HG03520 (cell line): ENCODE measurements around the gene RASGEF1C.
"Not testable (repeated sequence)": the region's sequence is repeated elsewhere in the genome, so short reads cannot be mapped to it uniquely, and the experiment has no call there.

Experiments
- ATAC-seq: cut with Tn5 transposase; IDR thresholded peaks from one replicate; pipeline ENCODE4 v1.9.1; 2021; ENCODE audit warnings: mild to moderate bottlenecking, moderate library complexity; ENCODE audit not compliant: unreplicated experiment

The RASGEF1C gene

GRCh38 chr5:180212363-180213255 is 3.6 kb upstream of the RASGEF1C start:
- no peak for ATAC-seq

DNA sequence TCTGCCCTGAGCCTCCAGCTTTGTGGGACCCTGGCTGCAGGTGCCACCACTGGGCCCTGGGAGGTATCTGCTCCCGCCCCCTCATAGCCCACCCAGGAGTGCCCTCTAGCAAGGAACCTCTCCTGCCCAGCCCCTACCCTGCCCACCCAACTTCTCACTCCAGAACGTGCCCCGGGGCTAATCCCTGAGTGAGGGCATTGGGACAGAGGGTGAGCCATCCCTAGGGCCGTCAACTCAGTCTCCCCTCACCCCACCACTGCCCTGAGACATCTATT is 2.7 kb upstream of the RASGEF1C start:
- no peak for ATAC-seq

DNA sequence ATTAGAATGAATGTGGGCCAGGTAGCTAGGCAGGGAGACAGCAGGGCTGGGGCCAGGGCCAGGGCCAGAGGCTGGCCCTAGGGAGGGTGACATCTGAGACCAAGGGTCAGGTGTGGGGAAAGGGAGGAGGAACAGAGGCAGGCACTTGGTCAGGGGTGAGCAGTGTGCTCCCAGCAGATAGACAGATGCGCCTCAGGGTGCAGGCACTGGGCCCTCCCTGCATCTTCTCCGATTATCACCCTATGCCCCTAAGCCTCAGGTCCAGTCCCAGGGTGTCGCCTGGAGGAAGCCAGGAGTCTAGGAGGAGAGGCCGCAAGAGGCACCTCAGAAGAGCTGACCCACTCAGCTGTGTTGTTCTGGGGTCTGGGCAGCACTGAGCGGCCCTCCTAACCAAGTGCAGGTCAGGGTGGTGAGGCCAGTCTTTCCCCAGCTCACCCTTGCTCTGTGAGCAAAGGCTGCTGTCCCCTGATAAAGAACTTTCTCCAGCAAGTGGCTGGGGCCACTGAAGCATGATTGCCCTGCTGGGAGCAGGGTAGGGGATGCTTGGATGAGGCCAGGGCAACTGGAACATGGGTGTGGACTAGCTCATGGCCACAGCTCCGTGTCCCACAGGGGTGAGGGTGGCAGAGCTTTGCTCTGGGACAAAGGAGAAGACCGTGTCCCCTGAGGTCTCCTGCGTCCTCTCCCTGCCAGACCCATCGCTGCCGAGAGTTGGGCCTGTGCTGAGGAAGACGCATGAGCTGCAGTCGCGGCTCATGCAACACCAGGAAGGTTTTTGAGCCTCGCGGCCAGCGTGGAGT is 2.1 kb upstream of the RASGEF1C start:
- no peak for ATAC-seq

GRCh38 chr5:180210077-180210476 is 1.1 kb upstream of the RASGEF1C start:
- not testable (repeated sequence) for ATAC-seq

GRCh38 chr5:180208435-180209081 is 453 bp downstream of the RASGEF1C start:
- no peak for ATAC-seq

DNA sequence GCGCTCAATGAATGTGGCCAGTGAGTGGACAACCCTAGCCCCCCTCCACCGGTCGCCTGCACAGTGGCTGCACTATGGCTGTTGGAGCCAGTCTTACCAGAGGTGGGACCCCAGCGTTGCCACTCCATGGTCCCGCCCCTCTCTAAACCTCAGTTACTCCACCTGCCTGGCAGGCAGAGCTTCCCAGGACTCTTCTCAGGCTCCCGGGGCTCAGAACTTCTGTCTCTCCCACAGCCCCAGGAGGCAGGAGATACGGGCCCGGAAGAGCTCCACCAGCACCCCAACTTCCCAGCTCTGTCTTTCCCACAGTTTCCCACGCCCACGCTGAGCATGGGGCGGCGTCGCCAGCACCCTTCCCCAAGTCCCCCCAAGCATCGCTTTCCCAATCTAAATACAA is 975 bp downstream of the RASGEF1C start:
- no peak for ATAC-seq

- no peak for ATAC-seq
These were observed 1.4 kb downstream of the RASGEF1C start for GRCh38 chr5:180207593-180207992.

DNA sequence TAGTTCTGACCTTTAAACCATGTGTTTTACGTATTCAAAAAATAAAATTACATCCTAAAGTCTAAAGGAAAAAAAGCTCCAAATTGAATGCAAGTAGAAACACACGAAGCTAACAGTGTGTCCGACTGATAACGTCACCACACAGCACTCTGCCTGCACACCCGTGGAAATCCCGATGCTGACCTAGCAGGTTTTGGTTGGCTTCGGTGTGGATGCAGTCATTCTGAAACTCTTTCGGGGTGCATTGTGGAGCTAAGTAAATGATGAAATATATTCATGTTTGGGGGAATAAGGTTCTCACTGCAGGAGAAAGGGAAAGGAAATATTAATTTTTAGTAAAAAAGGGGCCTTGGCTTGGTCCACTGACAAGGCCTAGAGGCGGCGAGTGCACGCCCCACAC is 2.0 kb downstream of the RASGEF1C start:
- no peak for ATAC-seq

DNA sequence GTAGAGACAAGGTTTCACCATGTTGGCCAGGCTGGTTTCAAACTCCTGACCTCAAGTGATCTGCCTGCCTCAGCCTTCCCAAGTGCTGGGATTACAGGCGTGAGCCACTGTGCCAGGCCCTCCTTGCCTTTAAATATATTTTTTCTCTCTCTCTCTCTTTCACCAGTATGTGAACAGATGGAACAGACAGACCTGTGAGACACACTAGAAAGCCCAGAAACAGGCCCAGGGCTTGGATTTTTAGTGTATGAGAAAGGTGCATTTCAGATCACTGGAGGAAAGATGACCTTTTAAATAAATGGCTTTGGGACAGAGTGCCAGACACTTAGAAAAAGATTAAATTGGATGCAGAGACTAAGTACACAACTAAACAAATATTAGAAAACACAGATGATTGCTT is 3.1 kb downstream of the RASGEF1C start:
- no peak for ATAC-seq

GRCh38 chr5:180204276-180204819 is 4.7 kb downstream of the RASGEF1C start:
- no peak for ATAC-seq

DNA sequence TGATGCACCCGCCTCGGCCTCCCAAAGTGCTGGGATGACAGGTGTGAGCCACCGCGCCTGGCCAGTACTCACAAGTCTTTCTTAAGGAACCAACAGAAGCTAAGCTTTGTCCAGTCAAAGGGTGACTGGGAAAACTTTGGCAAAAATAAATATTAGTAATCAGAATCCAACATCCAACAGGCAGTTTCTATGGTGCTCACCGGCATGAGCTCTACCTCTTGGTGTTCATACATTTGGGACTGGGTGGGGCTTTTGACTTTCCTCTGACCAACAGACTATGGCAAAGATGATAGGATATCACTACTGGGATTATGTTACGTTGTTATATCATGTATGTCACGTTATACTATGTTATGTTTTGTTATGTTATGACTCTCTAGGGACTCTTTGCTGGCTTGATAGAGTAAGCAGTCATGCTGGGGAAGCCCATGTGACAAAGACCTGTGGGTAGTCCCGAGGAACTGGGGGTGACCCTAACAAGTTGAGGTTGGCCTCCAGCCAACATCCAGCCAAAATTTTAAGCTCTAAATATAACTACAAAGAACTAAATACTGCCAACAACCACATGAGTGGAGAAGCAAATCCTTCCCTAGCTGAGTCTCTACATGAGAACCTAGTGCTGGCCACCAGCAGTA is 6.0 kb downstream of the RASGEF1C start:
- no peak for ATAC-seq

DNA sequence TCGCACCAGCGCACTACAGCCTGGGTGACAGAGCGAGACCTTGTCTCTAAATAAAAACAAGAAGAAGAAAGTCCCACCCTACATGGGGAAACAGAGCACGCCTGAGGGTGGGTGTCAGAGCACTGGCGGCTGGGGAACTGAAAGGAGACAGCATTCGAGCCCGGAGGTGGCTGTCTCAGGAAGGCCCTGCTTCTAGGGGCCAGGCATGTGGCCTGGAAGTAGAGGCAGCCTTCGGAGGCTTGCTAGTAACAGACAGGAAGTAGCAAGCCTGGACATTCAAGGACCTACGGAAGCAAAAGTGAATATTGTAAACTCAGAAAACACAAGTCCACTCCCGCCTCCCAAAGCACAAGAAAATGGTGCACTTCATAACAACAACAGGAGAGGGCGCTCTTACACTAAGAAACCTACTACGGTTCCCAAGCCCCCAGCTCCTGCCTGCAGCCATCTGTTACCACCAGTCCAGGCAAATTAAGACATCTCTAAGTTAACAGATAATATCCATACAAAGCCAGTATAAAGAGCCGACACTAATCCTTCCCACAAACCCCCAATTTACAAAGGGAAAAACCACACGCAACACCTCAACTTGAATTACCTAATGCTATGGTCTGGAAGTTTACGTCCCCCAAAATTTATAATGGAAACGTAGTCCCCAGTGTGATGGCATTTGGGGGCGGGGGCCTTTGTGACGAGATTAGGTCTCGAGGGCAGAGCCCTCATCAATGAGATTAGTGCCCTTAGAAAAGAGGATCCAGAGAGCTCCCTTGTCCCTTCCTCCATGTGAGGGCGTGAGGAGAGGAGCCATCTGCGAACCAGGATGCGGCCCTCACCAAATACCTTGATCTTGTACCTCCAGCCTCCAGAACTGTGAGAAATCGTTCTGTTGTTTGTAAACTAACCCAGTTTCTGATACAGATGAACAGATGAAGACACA is 7.7 kb downstream of the RASGEF1C start:
- no peak for ATAC-seq

DNA sequence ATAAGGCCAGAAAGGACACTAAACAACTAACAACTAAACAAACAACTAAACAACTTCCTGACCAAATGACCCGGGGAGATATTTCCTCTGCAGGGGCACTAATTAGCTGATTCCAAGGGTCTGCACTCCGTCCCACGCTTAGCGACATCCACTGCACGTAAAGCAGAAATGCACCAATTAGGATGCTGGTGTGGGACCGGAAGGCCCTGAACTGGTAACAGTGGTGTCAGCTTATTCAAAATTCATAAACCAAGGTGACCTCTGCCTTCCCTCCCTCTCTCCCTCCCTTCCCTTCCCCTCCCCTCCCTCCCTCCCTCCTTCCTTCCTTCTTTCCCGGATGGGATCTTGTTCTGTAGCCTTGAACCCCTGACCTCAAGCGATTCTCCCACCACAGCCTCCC is 9.6 kb downstream of the RASGEF1C start:
- no peak for ATAC-seq

- ATAC-seq, result no peak
These were observed 10.8 kb downstream of the RASGEF1C start for GRCh38 chr5:180198208-180198607.

DNA sequence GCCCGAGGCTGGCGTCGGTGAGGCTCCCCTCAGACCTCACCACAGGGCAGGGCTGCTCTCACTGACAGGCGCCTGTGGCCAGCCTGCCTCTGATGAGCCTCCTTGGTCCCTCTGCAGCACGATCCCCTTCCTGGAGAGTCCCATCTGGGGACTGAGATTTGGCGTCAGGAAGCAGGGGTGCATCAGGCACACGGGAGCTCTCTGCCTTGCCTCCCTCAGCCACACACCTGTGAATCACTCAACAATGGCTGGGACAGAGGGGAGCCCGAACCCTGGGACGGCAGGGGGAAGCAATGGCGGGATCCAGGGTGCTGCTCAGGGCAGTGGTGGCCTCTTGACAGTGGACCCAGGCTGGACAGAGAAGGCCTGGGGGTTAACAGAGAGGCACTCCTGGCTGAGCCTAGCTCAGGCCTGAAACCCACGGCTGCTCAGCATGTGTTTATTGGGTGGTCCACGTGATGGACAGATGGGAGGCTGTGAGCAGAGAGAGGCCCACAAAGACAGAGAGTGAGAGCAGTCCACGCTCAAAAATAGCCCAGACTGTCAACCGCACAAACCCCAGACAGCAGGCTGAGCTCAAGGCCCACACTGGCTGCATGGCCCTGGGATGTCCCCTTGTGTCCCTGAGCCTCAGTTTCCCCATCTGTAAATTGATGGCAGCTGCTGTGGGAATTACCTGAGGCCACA is 11.9 kb downstream of the RASGEF1C start:
- no peak for ATAC-seq

- ATAC-seq, result no peak
These were observed 14.3 kb downstream of the RASGEF1C start for GRCh38 chr5:180194410-180195345.

DNA sequence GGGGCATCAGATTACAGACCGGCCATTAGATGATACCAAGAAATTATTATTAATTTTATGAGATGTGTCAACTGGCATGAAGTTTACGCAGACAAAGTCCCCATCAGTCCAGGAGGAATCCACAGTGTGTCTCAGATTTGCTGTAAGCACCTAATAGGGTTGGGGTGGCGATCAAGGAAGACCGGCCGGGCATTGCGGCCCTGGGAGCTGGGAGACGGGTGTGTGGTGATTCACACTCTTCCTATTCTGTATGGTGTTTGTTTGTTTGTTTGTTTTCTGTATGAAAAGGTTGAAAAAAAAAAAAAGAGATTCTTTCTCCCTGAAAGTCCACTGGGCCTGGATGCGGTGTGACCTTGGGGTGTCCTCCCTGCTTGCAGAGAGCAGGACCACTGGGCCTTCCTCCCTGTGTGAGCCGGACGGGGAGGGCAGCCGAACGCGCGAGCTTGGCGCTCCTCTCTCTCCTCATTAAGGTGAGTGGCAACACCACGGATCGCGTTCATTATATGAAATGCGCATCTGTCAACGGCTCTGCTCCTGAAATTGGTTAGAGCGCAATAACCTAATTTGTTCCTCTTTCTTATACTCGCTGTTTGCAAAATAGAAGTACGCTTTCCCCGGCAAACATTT is 15.1 kb downstream of the RASGEF1C start:
- no peak for ATAC-seq

GRCh38 chr5:180191716-180192115 is 17.3 kb downstream of the RASGEF1C start:
- ATAC-seq, result no peak
